Keratinocyte (primary cell): Measurements from ENCODE around the gene ALOX15. TPM values are rescaled to one million over a fixed set of nuclear protein-coding genes. Genes with fewer than 3 reads are reported as not detected.
"Not testable (repeated sequence)": the region's sequence is repeated elsewhere in the genome, so short reads cannot be mapped to it uniquely, and the experiment has no call there.

Experiments
- DNase-seq: peaks from one replicate; pipeline ENCODE4 v3.0.0-alpha.2; 2011; ENCODE audit warnings: low read depth, missing footprints, low spot score
- FAIRE-seq: peaks from 2 replicates; lab custom pipeline; 2011; peaks lifted over from hg19 to GRCh38; lab: Jason Lieb, UNC
- H2AFZ ChIP-seq: 2 replicates; pipeline ENCODE4 v1.6.0; 2012; ENCODE audit warnings: low read length, control low read depth, inconsistent platforms; ENCODE audit not compliant: control insufficient read depth
- H3K27ac ChIP-seq: 2 replicates; pipeline ENCODE4 v1.5.1; 2011; ENCODE audit warnings: low read length; ENCODE audit not compliant: control insufficient read depth, insufficient read depth
- H3K27me3 ChIP-seq: 3 replicates; pipeline ENCODE4 v1.6.0; 2011; ENCODE audit warnings: low read length; ENCODE audit not compliant: control insufficient read depth, insufficient read depth; ENCODE audit errors: extremely low read depth
- H3K36me3 ChIP-seq, 2 experiments: 2 replicates in 1 of 2; 3 replicates in 1 of 2; pipeline ENCODE4 v1.5.1; 2011; ENCODE audit warnings: low read length in 2 of 2, mild to moderate bottlenecking in 1 of 2; ENCODE audit not compliant: control insufficient read depth in 2 of 2, insufficient read depth in 2 of 2; ENCODE audit errors: extremely low read depth in 1 of 2
- H3K4me1 ChIP-seq: 3 replicates; pipeline ENCODE4 v1.5.1; 2011; ENCODE audit warnings: low read length; ENCODE audit not compliant: control insufficient read depth, insufficient read depth; ENCODE audit errors: extremely low read depth
- H3K4me2 ChIP-seq: 3 replicates; pipeline ENCODE4 v1.6.0; 2011; ENCODE audit warnings: low read depth, low read length; ENCODE audit not compliant: control insufficient read depth, insufficient read depth; ENCODE audit errors: extremely low read depth
- H3K4me3 ChIP-seq, 3 experiments: fragments of 200-600 bp in 1 of 3; sonication (generic) in 1 of 3; 2 replicates in 2 of 3; 3 replicates in 1 of 3; pipeline ENCODE4 v1.5.1; 2011 to 2016; ENCODE audit warnings: low read length in 3 of 3, mild to moderate bottlenecking in 3 of 3, control low read depth in 2 of 3, inconsistent platforms in 1 of 3, low read depth in 1 of 3, mixed read lengths in 1 of 3, mixed run types in 1 of 3, moderate library complexity in 1 of 3; ENCODE audit not compliant: control insufficient read depth in 2 of 3, insufficient read depth in 2 of 3; ENCODE audit errors: extremely low read depth in 1 of 3
- H3K79me2 ChIP-seq: 2 replicates; pipeline ENCODE4 v1.6.0; 2012; ENCODE audit warnings: low read length; ENCODE audit not compliant: control insufficient read depth, insufficient read depth
- H3K9ac ChIP-seq: 3 replicates; pipeline ENCODE4 v1.6.0; 2011; ENCODE audit warnings: low read length; ENCODE audit not compliant: control insufficient read depth, insufficient read depth; ENCODE audit errors: extremely low read depth
- H3K9me1 ChIP-seq: 3 replicates; pipeline ENCODE4 v1.6.0; 2011; ENCODE audit warnings: low read length; ENCODE audit not compliant: control insufficient read depth, insufficient read depth; ENCODE audit errors: extremely low read depth
- H3K9me3 ChIP-seq: 2 replicates; pipeline ENCODE4 v1.5.1; 2012; ENCODE audit warnings: low read depth, low read length; ENCODE audit not compliant: control insufficient read depth
- H4K20me1 ChIP-seq: 3 replicates; pipeline ENCODE4 v1.6.0; 2011; ENCODE audit warnings: low read length; ENCODE audit not compliant: control insufficient read depth, insufficient read depth; ENCODE audit errors: extremely low read depth
- EZH2 ChIP-seq: IDR thresholded peaks from one replicate; pipeline ENCODE4 v1.6.1; 2012; ENCODE audit warnings: inconsistent platforms, mild to moderate bottlenecking, low read length, moderate library complexity
- dilution Hi-C: fragments of 300-500 bp; cut with MboI; formaldehyde crosslinking; loops from one replicate; pipeline ENCODE4 v1.7.0; 2020; ENCODE audit warnings: low sequenced_read_pairs; ENCODE audit not compliant: extremely low pct_ligation_motif_present
- polyA plus RNA-seq, 5 experiments: library from polyadenylated mRNA; depleted of rRNA in 3 of 5; stranded (reverse) in 3 of 5; stranded (forward) in 1 of 5; unstranded in 1 of 5; fragments of >200 nt; gene quantifications; 1 replicate in 1 of 5; 2 replicates in 3 of 5; 3 replicates in 1 of 5; pipeline versions ENCODE4 v1.2.1 to v1.2.3, GENCODE V29; 2011 to 2012; ENCODE audit warnings: missing spikeins in 2 of 5, low read depth in 1 of 5, low replicate concordance in 1 of 5
- TF ChIP-seq, protein P1 (sequence below), 3 experiments: IDR thresholded peaks in 1 of 3; conservative IDR thresholded peaks in 1 of 3; optimal IDR thresholded peaks in 1 of 3; 2 replicates in 2 of 3; 3 replicates in 1 of 3; pipeline versions ENCODE3 to v1.5.1; 2011; ENCODE audit warnings: low read length in 3 of 3, mild to moderate bottlenecking in 3 of 3, moderate library complexity in 2 of 3, control low read depth in 1 of 3, inconsistent platforms in 1 of 3; ENCODE audit not compliant: insufficient read depth in 2 of 3; ENCODE audit errors: extremely low read depth in 1 of 3

ALOX15 gene
- polyA plus RNA-seq, 1 donor (not counting 4 experiments of a cell fraction or from before 2014, with no cell fraction given): 0.04 TPM

DNA sequence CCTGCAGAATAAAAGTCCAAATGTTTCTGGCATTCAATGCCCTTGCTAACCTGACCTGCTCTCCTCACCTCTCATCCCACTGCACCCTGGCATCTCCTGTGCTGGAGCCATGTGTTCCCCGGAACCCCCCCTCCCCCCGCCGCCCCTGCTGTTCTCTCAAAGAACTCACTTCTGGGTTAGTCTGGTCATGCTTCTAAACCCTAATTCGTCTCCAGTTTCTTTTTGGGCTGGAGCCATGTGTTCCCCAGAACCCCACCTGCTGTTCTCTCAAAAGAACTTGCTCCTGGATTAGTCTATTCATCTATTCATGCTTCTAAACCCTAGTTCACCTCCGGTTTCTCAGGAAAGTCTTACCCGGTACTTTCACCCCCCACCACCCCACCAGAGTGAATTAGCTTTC, 808 bp upstream of the ALOX15 start:
- Histone ChIP-seq H3K4me1 (no peaks in the 10 kb centered on the region), H4K20me1 (no peaks in the 10 kb centered on the region), H3K4me3 (no peak overlapping the region), H3K9me3 (no peaks in the 10 kb centered on the region), H3K36me3 (no peaks in the 10 kb centered on the region), H2AFZ (no peak overlapping the region), H3K9ac (no peak overlapping the region), H3K9me1 (no peaks in the 10 kb centered on the region), H3K27me3 (peaks cover 49% of the 10 kb centered on the region), H3K4me2 (no peak overlapping the region), H3K79me2 (no peaks in the 10 kb centered on the region), H3K27ac (no peak overlapping the region)
- FAIRE-seq (no peak), DNase-seq (no peak)
- TF ChIP-seq EZH2: no peak
- TF ChIP-seq, protein P1, sequence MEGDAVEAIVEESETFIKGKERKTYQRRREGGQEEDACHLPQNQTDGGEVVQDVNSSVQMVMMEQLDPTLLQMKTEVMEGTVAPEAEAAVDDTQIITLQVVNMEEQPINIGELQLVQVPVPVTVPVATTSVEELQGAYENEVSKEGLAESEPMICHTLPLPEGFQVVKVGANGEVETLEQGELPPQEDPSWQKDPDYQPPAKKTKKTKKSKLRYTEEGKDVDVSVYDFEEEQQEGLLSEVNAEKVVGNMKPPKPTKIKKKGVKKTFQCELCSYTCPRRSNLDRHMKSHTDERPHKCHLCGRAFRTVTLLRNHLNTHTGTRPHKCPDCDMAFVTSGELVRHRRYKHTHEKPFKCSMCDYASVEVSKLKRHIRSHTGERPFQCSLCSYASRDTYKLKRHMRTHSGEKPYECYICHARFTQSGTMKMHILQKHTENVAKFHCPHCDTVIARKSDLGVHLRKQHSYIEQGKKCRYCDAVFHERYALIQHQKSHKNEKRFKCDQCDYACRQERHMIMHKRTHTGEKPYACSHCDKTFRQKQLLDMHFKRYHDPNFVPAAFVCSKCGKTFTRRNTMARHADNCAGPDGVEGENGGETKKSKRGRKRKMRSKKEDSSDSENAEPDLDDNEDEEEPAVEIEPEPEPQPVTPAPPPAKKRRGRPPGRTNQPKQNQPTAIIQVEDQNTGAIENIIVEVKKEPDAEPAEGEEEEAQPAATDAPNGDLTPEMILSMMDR (optimal IDR thresholded peaks at IDR 0.05 in 1 of 3, IDR thresholded peaks at IDR 0.05 in 1 of 3, conservative IDR thresholded peaks at IDR 0.05 in 1 of 3; ENCODE audit: extremely low read depth in 1 of 3, insufficient read depth in 2 of 3, low read length in 3 of 3): no peak
- dilution Hi-C loops: no loop called here

DNA sequence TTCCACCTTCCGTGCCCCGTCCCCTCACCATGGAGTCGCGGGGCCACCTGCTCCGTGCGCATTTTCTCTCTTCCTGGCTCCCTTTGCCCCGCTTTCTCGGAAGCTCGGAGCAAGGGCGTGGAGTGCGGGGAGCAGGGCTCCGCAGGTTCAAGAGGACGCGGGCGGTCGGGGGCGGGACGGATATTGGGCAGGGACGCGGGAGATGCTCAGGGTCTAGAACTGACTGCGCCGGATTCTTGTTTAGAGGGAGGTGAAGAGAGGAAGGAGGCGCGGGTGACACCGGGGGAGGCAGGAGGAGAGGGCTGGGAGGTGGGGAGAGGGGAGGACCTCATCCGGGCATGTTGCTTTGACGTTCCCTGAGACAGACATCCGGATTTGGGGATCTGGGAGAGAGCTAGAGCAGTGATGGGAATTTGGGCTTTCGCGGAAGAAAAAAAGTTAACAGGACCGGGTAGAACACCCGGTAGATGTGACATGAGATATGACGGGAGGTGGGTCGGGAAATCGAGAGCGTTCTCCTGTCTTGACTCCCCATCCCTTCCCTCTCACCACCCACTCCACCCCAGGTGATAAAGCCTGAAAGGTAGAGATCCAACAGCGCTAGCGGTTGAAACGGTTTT, 799 bp downstream of the ALOX15 start:
- H3K36me3 ChIP-seq, H3K9me3 ChIP-seq, H3K79me2 ChIP-seq, H3K4me3 ChIP-seq, H3K9me1 ChIP-seq, H3K9ac ChIP-seq, H3K4me1 ChIP-seq, H4K20me1 ChIP-seq, FAIRE-seq, H2AFZ ChIP-seq, H3K27ac ChIP-seq, DNase-seq, dilution Hi-C loops: not testable (repeated sequence)
- Histone ChIP-seq H3K4me2 (peak overlapping the region; percentile 27), H3K27me3 (peaks cover 60% of the 10 kb centered on the region)
